Adrenal gland (tissue), 5 donors: Measurements from ENCODE around the gene FSTL1.

ENCODE experiments used
- CTCF ChIP-seq, 6 experiments: fragments of 450-650 bp in 4 of 6; fragments of 200-600 bp in 2 of 6; sonication (generic) in 1 of 6; IDR thresholded peaks; 1 replicate in 5 of 6; 2 replicates in 1 of 6; pipeline versions ENCODE4 v1.5.1 to v1.8.0; 2016 to 2021; ENCODE audit warnings: antibody characterized with exemption in 6 of 6, mild to moderate bottlenecking in 2 of 6, moderate library complexity in 1 of 6
- POLR2A ChIP-seq, 2 donors: fragments of 450-650 bp; IDR thresholded peaks; one replicate each; pipeline ENCODE4 v1.6.1; 2017; ENCODE audit warnings: antibody characterized with exemption in 2 of 2, mild to moderate bottlenecking in 2 of 2, moderate library complexity in 1 of 2
- donor health status: DM: no; HTN: no; CAD: no.

- TF ChIP-seq CTCF (IDR thresholded peaks at IDR 0.05) (no peak), POLR2A (IDR thresholded peaks at IDR 0.05) (no peak)
Measured at GRCh38 chr3:120449251-120449650, 1.5 kb downstream of the FSTL1 start.
